NB4 (cell line): ENCODE data around the gene P2RY2.

Source experiments
- DNase-seq: peaks from one replicate; pipeline ENCODE4 v3.0.0; 2010; ENCODE audit warnings: low read depth
- H3K4me3 ChIP-seq: one replicate; pipeline ENCODE4 v1.5.1; 2011; ENCODE audit warnings: mild to moderate bottlenecking, low read depth, low read length, moderate library complexity
- CTCF ChIP-seq: IDR thresholded peaks from one replicate; pipeline ENCODE4 v1.5.1; 2012; ENCODE audit warnings: low read depth, low read length
- MYC ChIP-seq: IDR thresholded peaks from 2 replicates; pipeline ENCODE4 v1.6.1; 2011; ENCODE audit warnings: low read depth, low read length
- POLR2A ChIP-seq: IDR thresholded peaks from 2 replicates; pipeline ENCODE4 v1.6.1; 2011; ENCODE audit warnings: mild to moderate bottlenecking; ENCODE audit not compliant: insufficient read length; ENCODE audit errors: extremely low read depth
- TF ChIP-seq, protein P1 (sequence below): IDR thresholded peaks from 2 replicates; pipeline ENCODE4 v1.6.1; 2011; ENCODE audit warnings: low read depth, low read length

P2RY2 gene

DNA sequence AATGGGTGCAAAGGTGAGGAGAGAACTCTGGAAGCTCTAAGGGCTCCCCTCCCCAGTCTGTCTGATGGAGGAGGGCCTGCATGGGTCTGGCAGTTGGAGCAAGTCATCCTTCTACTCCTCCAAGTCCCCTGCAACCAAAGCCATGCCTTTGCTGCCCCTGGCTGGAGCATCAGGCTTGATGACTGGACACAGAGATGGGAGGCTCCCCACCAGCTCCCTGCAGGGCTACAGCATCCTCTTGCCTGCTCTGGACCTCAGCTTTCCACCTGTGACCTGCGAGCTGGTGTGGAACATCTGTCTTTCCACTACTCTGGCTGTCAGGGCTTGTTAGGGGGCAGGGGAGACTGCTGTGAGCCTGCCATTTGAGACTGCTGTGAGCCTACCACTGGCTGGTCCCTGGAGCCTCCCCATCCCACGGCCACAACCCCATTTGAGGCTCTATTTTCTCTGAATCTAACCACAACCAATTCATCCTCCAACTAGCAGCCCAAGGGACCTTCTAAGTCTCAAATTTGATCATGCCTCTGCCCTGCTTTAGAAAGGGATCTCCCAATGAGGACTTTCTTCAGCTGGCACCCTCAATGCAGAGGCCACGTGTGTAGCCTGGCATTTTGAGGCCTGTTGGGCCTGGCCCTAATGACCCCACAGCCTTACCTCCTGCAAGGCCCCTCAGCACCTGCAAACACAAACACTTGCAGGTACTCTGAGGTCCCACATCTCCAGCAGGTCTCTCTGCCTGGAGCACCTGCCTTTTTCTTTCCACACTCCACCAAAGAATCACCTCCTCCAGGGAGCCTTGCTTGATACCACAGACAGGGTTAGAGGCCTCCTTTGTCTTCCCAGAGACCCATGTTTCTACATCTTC, 63.9 kb downstream of the P2RY2 start:
- TF ChIP-seq, protein P1, sequence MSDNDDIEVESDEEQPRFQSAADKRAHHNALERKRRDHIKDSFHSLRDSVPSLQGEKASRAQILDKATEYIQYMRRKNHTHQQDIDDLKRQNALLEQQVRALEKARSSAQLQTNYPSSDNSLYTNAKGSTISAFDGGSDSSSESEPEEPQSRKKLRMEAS = no peak
- TF ChIP-seq POLR2A (no peak), CTCF (no peak), MYC (no peak)
- peak; percentile 61 for DNase-seq

DNA sequence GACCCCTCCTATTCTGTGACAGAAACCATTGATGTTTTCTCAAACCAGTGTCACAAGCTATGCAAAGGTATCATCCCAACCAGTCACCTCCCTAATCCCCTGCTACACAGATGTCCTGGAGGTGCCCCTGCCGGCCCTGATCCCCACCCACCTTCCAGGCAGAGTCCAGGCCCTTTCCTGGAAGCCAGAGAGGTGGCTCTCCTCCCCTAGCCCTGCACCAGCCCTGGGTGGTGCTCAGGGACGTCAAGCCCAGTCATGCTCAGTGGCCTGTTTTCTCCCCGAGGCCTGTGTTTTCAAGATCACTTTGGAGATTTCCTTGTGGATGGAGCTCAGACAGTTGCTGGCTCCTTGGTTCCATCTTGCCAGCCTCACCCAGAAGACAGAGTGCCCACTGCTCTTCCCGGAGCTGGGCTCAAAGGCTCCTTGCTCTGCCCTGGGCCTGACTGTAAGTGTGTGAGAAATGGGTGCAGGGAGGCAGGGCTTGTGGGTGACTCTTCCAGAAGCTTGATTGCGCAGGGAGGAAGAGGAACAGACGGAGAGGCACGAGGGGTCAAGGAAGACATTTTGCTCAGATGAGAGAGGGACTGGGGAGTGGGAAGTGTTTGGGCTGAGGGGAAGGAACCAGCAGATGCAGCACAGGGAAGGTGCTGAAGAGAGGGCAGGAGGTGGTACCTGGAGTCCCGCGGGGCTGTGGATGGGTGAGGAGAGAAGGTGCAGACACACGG, 65.4 kb downstream of the P2RY2 start:
- TF ChIP-seq POLR2A (no peak), CTCF (no peak), MYC (no peak)
- TF ChIP-seq, protein P1 = no peak
- no peak overlapping the region for H3K4me3 ChIP-seq
- no peak for DNase-seq

More for the DNA sequence above, 63.9 kb downstream of the P2RY2 start:
- no peak overlapping the region for H3K4me3 ChIP-seq

DNA sequence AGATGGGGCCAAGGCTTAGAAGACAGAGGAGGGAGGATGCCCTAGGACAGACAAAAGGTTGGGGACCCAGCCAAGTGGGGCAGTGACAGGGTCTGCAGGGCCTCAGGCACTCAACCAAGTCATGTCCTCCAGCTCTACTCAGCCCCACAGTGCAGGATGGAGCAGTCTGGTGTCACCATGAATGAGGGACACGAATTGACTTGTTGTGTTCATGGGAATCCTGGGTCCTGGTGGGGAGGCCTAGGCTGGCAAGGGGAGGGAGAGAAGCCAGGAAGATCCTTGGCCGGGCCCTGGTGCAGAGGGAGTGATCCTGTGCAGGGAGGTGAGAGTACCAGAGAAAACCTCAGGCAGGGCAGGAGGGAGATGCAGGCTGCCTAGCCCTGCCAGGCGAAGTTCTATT, 66.0 kb downstream of the P2RY2 start:
- TF ChIP-seq, protein P1 = no peak
- no peak for DNase-seq

GRCh38 chr11:73285721-73286120, 67.6 kb downstream of the P2RY2 start:
- TF ChIP-seq CTCF (no peak), POLR2A (no peak), MYC (no peak)
- TF ChIP-seq, protein P1 = no peak
- no peak for DNase-seq
- no peak overlapping the region for H3K4me3 ChIP-seq

More for the DNA sequence above, 66.0 kb downstream of the P2RY2 start:
- H3K4me3 ChIP-seq = no peak overlapping the region
